Neural progenitor cell (in vitro differentiated cells): ENCODE data around the gene CNTN5.

Experiments
- EZH2 ChIP-seq: fragments of 200-600 bp; sonication (generic); IDR thresholded peaks from 2 replicates; pipeline ENCODE4 v1.6.1; 2017; ENCODE audit warnings: antibody characterized with exemption, mild to moderate bottlenecking, moderate library complexity
- TF ChIP-seq, protein P1 (sequence below): fragments of 200-600 bp; sonication (generic); IDR thresholded peaks from 2 replicates; pipeline ENCODE4 v1.5.1; 2017; ENCODE audit warnings: antibody characterized with exemption, mild to moderate bottlenecking

DNA sequence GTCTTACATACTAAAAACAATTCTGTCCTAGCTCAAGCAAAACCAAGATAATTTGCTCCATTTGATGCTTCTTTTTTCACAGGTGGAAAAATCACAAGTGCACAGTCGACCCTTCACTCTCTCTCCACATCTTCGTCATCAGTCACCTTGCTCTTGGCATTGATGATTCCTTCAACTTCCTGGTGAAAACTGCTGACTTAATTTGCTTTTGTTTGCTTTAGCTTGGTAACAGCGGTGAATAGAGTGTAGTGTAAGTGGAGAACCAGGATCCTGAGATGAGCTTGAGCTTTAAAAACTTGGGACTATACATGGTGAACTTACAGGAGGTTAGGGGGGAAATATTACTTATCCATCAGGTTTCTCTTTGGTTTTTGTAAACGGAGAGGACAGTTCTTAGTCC lies 1335.3 kb downstream of the CNTN5 start:
- TF ChIP-seq, protein P1, sequence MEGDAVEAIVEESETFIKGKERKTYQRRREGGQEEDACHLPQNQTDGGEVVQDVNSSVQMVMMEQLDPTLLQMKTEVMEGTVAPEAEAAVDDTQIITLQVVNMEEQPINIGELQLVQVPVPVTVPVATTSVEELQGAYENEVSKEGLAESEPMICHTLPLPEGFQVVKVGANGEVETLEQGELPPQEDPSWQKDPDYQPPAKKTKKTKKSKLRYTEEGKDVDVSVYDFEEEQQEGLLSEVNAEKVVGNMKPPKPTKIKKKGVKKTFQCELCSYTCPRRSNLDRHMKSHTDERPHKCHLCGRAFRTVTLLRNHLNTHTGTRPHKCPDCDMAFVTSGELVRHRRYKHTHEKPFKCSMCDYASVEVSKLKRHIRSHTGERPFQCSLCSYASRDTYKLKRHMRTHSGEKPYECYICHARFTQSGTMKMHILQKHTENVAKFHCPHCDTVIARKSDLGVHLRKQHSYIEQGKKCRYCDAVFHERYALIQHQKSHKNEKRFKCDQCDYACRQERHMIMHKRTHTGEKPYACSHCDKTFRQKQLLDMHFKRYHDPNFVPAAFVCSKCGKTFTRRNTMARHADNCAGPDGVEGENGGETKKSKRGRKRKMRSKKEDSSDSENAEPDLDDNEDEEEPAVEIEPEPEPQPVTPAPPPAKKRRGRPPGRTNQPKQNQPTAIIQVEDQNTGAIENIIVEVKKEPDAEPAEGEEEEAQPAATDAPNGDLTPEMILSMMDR, result no peak
- TF ChIP-seq EZH2, result no peak
